Gastrocnemius medialis (tissue), 4 donors: Measurements from ENCODE around the gene TBC1D3B. TPM values are rescaled to one million over a fixed set of nuclear protein-coding genes. Genes with fewer than 3 reads are reported as not detected.

Experiments
- ATAC-seq, 2 donors: fragments of 150-250 bp; one replicate each; pipeline ENCODE4 v1.9.1; 2016
- DNase-seq, 2 donors: peaks; one replicate each; pipeline ENCODE4 v3.0.0-alpha.2; 2019
- H3K27ac ChIP-seq, 4 donors: fragments of 200-600 bp; sonication (generic); 1 replicate in 1 of 4; 2 replicates in 3 of 4; pipeline ENCODE4 v1.5.1; 2016 to 2018; ENCODE audit warnings: mild to moderate bottlenecking in 2 of 4, moderate library complexity in 1 of 4
- H3K27me3 ChIP-seq, 3 donors: fragments of 200-600 bp; sonication (generic) in 2 of 3; 1 replicate in 1 of 3; 2 replicates in 2 of 3; pipeline versions ENCODE4 v1.5.1 to v1.6.0; 2016 to 2019; ENCODE audit warnings: mild to moderate bottlenecking in 1 of 3, moderate library complexity in 1 of 3
- H3K36me3 ChIP-seq, 2 donors: fragments of 200-600 bp; sonication (generic) in 1 of 2; one replicate each; pipeline ENCODE4 v1.5.1; 2017 to 2018
- H3K4me1 ChIP-seq, 2 donors: fragments of 200-600 bp; sonication (generic) in 1 of 2; one replicate each; pipeline ENCODE4 v1.5.1; 2016 to 2017; ENCODE audit warnings: mild to moderate bottlenecking in 2 of 2
- H3K4me3 ChIP-seq, 4 donors: fragments of 200-600 bp; sonication (generic) in 3 of 4; 1 replicate in 1 of 4; 2 replicates in 3 of 4; pipeline ENCODE4 v1.5.1; 2016 to 2019; ENCODE audit warnings: mild to moderate bottlenecking in 2 of 4
- H3K9me3 ChIP-seq, 3 donors: fragments of 200-600 bp; sonication (generic) in 2 of 3; 1 replicate in 1 of 3; 2 replicates in 2 of 3; pipeline ENCODE4 v1.5.1; 2016 to 2019
- POLR2A ChIP-seq, 2 donors: fragments of 450-650 bp; IDR thresholded peaks; one replicate each; pipeline ENCODE4 v1.6.1; 2017; ENCODE audit warnings: antibody characterized with exemption in 2 of 2, mild to moderate bottlenecking in 2 of 2, moderate library complexity in 2 of 2
- in situ Hi-C, 4 donors: fragments of 200-750 bp; cut with MboI; loops; one replicate each; pipeline versions ENCODE4 v1.15.0 to v1.8.0; 2017; ENCODE audit warnings: low sequenced_read_pairs in 4 of 4
- intact Hi-C: fragments of 100-400 bp; cut with DNase I; formaldehyde crosslinking; loops from one replicate; pipeline ENCODE4 v1.15.1; 2023; ENCODE audit warnings: low total_unique reads
- total RNA-seq, 4 donors: library from RNA; depleted of rRNA; stranded (reverse); fragments of >200 nt; gene quantifications; one replicate each; pipeline versions ENCODE4 v1.1.0 to v1.2.3, GENCODE V29; 2016
- TF ChIP-seq, protein P1 (sequence below), 5 experiments: fragments of 450-650 bp in 3 of 5; fragments of 200-600 bp in 2 of 5; sonication (generic) in 2 of 5; IDR thresholded peaks in 4 of 5; conservative IDR thresholded peaks in 1 of 5; 1 replicate in 4 of 5; 2 replicates in 1 of 5; pipeline ENCODE4 v1.5.1; 2016 to 2019; ENCODE audit warnings: antibody characterized with exemption in 5 of 5, mild to moderate bottlenecking in 3 of 5, moderate library complexity in 3 of 5

The TBC1D3B gene
- total RNA-seq, 4 donors from 2014 or later = 0.98 to 4.8 TPM; not detected in 2

DNA sequence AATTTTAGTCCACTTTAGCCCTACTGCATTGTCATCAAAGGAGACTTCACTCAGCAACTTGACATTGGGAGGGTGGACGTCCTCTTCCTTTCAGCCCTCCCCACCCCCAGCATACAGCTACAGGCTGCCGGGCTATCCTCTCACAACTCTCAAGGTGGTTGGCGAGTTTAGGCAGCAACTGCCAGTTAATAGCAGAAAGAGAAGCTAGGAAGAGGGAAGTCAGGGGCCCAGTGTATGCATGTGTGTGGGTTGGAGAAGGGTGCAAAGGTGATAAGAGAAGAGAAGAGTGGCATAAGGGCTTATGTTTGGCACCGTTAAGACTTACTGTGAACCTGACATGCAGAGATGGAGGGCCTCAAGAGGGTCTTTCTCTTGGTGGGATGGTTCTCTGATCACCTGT lies 41.0 kb downstream of the TBC1D3B start:
- H3K27ac ChIP-seq = no peak overlapping the region
- no peak for ATAC-seq
- no peaks in the 10 kb centered on the region for H3K9me3 ChIP-seq
- H3K4me3 ChIP-seq = no peak overlapping the region
- TF ChIP-seq, protein P1, sequence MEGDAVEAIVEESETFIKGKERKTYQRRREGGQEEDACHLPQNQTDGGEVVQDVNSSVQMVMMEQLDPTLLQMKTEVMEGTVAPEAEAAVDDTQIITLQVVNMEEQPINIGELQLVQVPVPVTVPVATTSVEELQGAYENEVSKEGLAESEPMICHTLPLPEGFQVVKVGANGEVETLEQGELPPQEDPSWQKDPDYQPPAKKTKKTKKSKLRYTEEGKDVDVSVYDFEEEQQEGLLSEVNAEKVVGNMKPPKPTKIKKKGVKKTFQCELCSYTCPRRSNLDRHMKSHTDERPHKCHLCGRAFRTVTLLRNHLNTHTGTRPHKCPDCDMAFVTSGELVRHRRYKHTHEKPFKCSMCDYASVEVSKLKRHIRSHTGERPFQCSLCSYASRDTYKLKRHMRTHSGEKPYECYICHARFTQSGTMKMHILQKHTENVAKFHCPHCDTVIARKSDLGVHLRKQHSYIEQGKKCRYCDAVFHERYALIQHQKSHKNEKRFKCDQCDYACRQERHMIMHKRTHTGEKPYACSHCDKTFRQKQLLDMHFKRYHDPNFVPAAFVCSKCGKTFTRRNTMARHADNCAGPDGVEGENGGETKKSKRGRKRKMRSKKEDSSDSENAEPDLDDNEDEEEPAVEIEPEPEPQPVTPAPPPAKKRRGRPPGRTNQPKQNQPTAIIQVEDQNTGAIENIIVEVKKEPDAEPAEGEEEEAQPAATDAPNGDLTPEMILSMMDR (IDR thresholded peaks at IDR 0.05 in 4 of 5, conservative IDR thresholded peaks at IDR 0.05 in 1 of 5) = no peak
- TF ChIP-seq POLR2A (IDR thresholded peaks at IDR 0.05) = no peak
- H3K36me3 ChIP-seq = no peaks in the 10 kb centered on the region
- intact Hi-C loops (no loop called here), in situ Hi-C loops (loop anchor here in 1 of 4 donors (25.0 kb wide), 1 partner anchor 148 kb away; the partner anchor contains the start of genes CCL14 and CCL16)
- H3K27me3 ChIP-seq = peaks cover 0 to 5% (median 0%) of the 10 kb centered on the region in 3 donors
- no peaks in the 10 kb centered on the region for H3K4me1 ChIP-seq
- DNase-seq = no peak

DNA sequence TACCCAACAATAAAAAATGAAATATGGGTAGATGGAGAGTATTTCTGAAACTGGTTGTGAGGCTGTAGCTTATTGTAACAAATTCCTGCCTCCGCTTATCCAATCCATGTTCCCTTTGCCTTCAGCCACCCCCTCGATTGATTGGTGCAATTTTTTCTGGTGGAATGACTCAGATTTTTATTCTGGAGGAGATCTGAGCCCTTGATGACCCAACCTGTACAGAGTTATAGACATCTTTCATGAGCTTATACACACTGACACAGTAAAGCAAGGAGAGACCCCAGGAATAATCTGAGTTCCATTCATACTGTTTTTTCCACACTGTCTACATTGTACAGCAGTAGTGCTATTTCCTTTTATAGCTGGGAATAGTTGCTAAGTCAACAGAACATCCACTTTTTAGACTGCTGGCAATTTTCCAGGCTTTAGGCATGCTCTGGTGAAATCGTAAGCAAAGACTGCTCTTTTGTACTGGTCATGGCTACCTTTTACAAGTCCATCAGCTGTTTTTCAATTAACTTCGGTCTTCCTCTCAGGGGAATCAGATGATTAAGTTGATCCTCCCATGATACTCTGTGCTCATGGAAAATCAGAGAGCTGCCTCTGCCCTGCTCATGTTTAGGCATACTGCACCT lies 42.7 kb downstream of the TBC1D3B start:
- H3K9me3 ChIP-seq = no peaks in the 10 kb centered on the region
- in situ Hi-C loops = loop anchor here in 1 of 4 donors (25.0 kb wide), 1 partner anchor 146 kb away; the partner anchor contains the start of genes CCL14 and CCL16
- intact Hi-C loops = no loop called here
- no peak for TF ChIP-seq POLR2A (IDR thresholded peaks at IDR 0.05)
- TF ChIP-seq, protein P1 (IDR thresholded peaks at IDR 0.05 in 4 of 5, conservative IDR thresholded peaks at IDR 0.05 in 1 of 5) = no peak
- no peak overlapping the region for H3K4me3 ChIP-seq
- DNase-seq (no peak), ATAC-seq (peak in 1 of 2 donors; percentile 9)
- H3K4me1 ChIP-seq = no peaks in the 10 kb centered on the region
- peaks cover 0 to 5% (median 0%) of the 10 kb centered on the region in 3 donors for H3K27me3 ChIP-seq
- no peaks in the 10 kb centered on the region for H3K36me3 ChIP-seq
- no peak overlapping the region for H3K27ac ChIP-seq

DNA sequence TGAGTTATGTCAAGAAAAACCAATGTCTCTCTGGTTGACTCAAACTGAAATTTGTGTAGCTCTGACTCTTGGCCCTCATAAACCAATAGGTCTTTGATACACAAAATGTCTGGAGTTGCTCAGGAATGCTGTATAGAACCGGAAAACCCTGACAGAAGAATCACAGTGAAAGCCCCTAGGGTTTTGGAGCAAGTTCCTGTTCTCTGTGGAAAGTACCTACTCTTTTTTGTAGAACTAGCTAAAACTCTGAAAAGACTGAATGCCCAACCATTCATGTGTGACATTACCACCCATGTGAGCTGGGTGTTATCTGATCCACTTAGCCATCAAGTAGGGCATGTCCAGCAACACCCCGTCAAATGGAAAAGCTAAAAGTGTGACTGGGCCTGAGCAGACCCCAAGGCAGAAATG lies 44.0 kb downstream of the TBC1D3B start:
- Histone ChIP-seq H3K36me3 (no peaks in the 10 kb centered on the region), H3K9me3 (no peaks in the 10 kb centered on the region), H3K27me3 (peaks cover 0 to 5% (median 0%) of the 10 kb centered on the region in 3 donors), H3K27ac (no peak overlapping the region), H3K4me1 (no peaks in the 10 kb centered on the region), H3K4me3 (no peak overlapping the region)
- no peak for ATAC-seq
- in situ Hi-C loops (loop anchor here in 1 of 4 donors (25.0 kb wide), 1 partner anchor 145 kb away; the partner anchor contains the start of genes CCL14 and CCL16), intact Hi-C loops (no loop called here)
- TF ChIP-seq, protein P1 (IDR thresholded peaks at IDR 0.05 in 4 of 5, conservative IDR thresholded peaks at IDR 0.05 in 1 of 5) = no peak
- TF ChIP-seq POLR2A (IDR thresholded peaks at IDR 0.05) = no peak
- DNase-seq = no peak

DNA sequence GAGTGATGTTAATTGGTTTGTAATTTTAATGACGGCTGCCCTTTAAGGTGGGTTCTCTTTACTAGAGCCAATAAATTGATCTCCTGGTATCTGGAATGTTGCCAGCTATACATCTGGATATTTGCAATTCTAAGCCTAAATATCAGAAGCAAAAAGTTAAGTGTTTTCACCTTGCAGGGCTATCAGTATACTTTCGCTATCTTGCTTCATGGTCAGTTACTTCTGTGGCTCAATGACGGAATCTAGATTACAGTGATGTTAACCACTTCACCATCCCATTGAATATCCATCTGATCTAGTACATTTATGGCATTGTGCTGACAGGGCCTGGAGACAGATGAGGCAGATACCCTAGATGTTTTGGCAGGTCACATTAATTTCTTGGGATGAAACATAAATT lies 44.5 kb downstream of the TBC1D3B start:
- intact Hi-C loops (no loop called here), in situ Hi-C loops (loop anchor here in 1 of 4 donors (25.0 kb wide), 1 partner anchor 145 kb away; the partner anchor contains the start of genes CCL14 and CCL16)
- ATAC-seq (no peak), DNase-seq (no peak)
- no peaks in the 10 kb centered on the region for H3K36me3 ChIP-seq
- peaks cover 0 to 5% (median 0%) of the 10 kb centered on the region in 3 donors for H3K27me3 ChIP-seq
- H3K27ac ChIP-seq = no peak overlapping the region
- H3K9me3 ChIP-seq = no peaks in the 10 kb centered on the region
- no peak overlapping the region for H3K4me3 ChIP-seq
- H3K4me1 ChIP-seq = no peaks in the 10 kb centered on the region
- TF ChIP-seq, protein P1 (IDR thresholded peaks at IDR 0.05 in 4 of 5, conservative IDR thresholded peaks at IDR 0.05 in 1 of 5) = no peak
- no peak for TF ChIP-seq POLR2A (IDR thresholded peaks at IDR 0.05)
